ENCODE measurements around the gene IGSF21.

Gene IGSF21

DNA sequence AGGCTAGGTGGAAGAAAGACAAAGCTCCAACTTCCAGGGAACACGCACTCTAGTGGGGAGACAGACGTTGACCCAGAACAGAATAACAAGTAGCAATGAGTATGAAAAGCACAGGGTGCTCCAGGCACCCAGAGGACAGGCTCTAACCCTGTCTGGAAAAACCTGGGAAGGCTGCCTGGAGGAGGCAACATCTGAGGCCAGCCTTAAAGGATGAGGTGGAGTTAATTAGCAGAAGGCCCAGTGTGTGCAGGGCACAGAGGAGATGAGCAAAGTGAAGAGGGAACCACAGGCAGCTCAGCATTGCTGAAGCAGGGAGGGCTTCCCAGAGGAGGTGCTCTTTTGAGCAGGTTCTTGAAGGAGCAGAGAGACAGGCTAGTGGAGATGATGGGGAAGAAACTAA, 246.4 kb downstream of the IGSF21 start:
- H3K4me3 ChIP-seq (replicated peaks; ENCODE audit: low read depth, low read length) = no peak overlapping the region
- TF ChIP-seq, protein P1, sequence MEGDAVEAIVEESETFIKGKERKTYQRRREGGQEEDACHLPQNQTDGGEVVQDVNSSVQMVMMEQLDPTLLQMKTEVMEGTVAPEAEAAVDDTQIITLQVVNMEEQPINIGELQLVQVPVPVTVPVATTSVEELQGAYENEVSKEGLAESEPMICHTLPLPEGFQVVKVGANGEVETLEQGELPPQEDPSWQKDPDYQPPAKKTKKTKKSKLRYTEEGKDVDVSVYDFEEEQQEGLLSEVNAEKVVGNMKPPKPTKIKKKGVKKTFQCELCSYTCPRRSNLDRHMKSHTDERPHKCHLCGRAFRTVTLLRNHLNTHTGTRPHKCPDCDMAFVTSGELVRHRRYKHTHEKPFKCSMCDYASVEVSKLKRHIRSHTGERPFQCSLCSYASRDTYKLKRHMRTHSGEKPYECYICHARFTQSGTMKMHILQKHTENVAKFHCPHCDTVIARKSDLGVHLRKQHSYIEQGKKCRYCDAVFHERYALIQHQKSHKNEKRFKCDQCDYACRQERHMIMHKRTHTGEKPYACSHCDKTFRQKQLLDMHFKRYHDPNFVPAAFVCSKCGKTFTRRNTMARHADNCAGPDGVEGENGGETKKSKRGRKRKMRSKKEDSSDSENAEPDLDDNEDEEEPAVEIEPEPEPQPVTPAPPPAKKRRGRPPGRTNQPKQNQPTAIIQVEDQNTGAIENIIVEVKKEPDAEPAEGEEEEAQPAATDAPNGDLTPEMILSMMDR (IDR thresholded peaks at IDR 0.05; ENCODE audit: low read depth, low read length, missing control alignments) = no peak
- DNase-seq (ENCODE audit: extremely low read depth, low read depth) = no peak

DNA sequence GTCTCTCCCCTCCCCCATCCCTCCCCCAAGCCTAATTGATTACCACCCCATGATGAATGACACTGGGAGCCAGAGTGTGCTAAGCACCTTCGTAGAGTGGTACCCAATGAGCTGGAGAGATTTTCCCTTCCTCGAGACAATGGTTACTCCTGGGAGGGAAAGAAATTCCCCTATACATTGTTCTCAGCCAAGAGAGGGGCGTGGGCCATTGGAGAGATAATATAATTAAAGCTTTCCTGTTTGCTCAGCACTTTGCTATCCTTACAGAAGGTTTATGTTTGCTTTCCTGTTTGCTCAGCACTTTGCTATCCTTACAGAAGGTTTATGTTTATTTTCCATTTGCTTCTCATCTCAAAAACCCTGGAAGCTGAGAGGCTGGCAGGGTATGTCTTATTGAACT, 247.0 kb downstream of the IGSF21 start:
- TF ChIP-seq, protein P1 (IDR thresholded peaks at IDR 0.05; ENCODE audit: low read depth, low read length, missing control alignments) = no peak
- no peak for DNase-seq (ENCODE audit: extremely low read depth, low read depth)
- H3K4me3 ChIP-seq (replicated peaks; ENCODE audit: low read depth, low read length) = no peak overlapping the region

DNA sequence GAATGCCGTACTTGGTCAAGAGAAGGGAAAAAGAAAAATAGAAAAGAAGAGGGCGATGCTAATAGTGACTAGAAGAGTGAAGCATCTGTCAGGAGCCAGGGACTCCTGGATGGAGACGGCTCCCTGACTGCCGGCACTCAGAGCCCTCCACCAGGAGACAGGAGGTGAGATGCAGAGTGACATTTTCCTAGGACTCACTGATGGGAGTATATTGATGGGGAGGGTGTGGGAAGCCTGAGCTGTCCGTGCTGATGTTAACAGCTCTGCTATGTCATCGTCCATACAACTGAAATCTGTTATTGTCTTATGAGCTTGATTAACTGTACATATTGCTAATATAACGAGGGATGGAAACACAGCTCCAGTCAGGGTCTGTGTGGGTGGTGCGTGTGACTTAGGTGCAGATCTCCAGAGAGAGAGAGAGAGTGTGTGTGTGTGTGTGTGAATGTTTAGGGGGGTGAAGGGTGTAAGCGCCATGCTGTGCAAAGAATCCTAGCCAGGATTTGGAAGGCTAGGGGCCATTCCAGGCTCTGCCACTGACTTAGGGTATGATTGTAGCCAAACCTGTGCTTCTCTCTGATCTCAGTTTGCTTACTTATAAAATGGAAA, 250.1 kb downstream of the IGSF21 start:
- no peak overlapping the region for H3K4me3 ChIP-seq (replicated peaks; ENCODE audit: low read depth, low read length)
- TF ChIP-seq, protein P1 (IDR thresholded peaks at IDR 0.05; ENCODE audit: low read depth, low read length, missing control alignments) = no peak
- DNase-seq (ENCODE audit: extremely low read depth, low read depth) = no peak

DNA sequence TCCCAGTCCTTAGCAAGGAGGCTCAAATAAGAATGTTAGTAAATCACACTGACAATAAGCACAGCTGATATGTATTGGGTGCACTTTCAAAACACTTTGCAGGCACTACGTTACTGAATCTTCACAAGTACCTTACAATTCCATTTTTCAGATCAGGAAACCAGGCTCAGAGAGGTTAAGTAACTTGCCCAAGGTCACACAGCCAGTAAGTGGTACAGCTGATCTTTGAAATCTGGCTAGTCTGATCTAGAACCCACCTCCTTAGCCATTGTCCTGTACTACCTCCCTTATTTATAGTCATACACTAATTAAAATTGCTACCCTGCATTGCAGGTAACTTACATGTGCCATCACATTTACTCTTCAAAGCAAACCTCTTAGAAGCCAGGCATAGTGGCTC, 251.0 kb downstream of the IGSF21 start:
- TF ChIP-seq, protein P1 (IDR thresholded peaks at IDR 0.05; ENCODE audit: low read depth, low read length, missing control alignments) = no peak
- H3K4me3 ChIP-seq (replicated peaks; ENCODE audit: low read depth, low read length) = no peak overlapping the region
- no peak for DNase-seq (ENCODE audit: extremely low read depth, low read depth)

DNA sequence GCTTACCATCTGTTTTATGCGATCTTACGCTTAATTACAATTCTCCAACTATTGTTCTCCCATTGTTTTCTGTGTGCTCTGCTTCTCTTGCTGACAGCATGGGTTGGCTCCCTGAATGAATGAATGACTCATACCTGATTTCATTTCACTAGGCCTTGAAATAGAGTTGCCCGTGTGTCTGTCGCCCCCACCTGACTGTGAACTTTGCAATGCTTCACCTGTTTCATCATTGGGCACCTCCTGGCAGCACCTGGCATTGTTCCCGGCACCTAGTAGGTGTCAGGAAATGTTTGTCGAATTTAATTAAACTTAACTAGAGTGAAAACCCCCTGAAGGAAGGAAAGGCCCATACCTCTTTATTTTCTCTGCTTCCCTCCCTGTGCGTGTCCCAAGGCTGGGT, 252.7 kb downstream of the IGSF21 start:
- TF ChIP-seq, protein P1 (IDR thresholded peaks at IDR 0.05; ENCODE audit: low read depth, low read length, missing control alignments) = no peak
- no peak for DNase-seq (ENCODE audit: extremely low read depth, low read depth)
- no peak overlapping the region for H3K4me3 ChIP-seq (replicated peaks; ENCODE audit: low read depth, low read length)

DNA sequence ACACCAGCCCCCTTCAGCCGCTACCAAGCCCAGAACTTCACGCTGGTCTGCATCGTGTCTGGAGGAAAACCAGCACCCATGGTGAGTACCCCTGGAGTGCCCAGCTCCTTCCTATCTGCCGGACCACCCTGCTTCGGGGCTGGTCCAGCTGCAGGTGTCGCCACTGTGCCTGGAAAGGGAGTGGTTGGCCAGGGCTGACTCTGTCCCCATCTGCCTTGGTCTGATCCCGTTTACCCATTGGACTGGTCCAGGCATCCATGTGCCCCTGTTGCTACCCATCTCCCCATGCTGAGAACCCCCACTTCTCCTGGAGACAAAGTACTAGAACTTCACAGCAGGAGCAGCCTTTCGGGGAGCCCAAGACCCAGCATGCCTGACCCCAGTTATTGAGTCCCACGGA, 254.6 kb downstream of the IGSF21 start:
- no peak for DNase-seq (ENCODE audit: extremely low read depth, low read depth)
- no peak overlapping the region for H3K4me3 ChIP-seq (replicated peaks; ENCODE audit: low read depth, low read length)
- TF ChIP-seq, protein P1 (IDR thresholded peaks at IDR 0.05; ENCODE audit: low read depth, low read length, missing control alignments) = no peak

DNA sequence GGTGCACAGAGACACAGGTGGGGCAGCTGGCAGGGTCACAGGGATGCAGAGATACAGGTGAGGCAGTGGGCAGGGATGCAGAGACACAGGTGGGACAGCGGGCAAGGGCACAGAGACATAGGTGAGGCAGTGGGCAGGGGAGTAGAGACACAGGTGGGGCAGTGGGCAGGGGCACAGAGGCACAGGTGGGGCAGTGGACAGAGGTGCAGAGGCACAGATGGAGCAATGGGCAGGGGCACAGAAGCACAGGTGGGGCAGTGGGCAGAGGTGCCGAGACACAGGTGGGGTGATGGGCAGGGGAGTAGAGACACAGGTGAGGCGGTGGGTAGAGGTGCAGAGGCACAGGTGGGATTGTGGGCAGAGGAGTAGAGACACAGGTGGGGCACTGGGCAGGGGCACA, 255.8 kb downstream of the IGSF21 start:
- DNase-seq (ENCODE audit: extremely low read depth, low read depth) = no peak
- TF ChIP-seq, protein P1 (IDR thresholded peaks at IDR 0.05; ENCODE audit: low read depth, low read length, missing control alignments) = no peak
- no peak overlapping the region for H3K4me3 ChIP-seq (replicated peaks; ENCODE audit: low read depth, low read length)

All from HFF-Myc (cell line).